NB4 (cell line): ENCODE results near the gene MLYCD.
A peak's percentile ranks its signal among the peaks of the same experiment; 100 is the strongest.

Experiments
- DNase-seq: peaks from one replicate; pipeline ENCODE4 v3.0.0; 2010; ENCODE audit warnings: low read depth
- H3K4me3 ChIP-seq: one replicate; pipeline ENCODE4 v1.5.1; 2011; ENCODE audit warnings: mild to moderate bottlenecking, low read depth, low read length, moderate library complexity
- CTCF ChIP-seq: IDR thresholded peaks from one replicate; pipeline ENCODE4 v1.5.1; 2012; ENCODE audit warnings: low read depth, low read length
- MAX ChIP-seq: IDR thresholded peaks from 2 replicates; pipeline ENCODE4 v1.6.1; 2011; ENCODE audit warnings: low read depth, low read length
- MYC ChIP-seq: IDR thresholded peaks from 2 replicates; pipeline ENCODE4 v1.6.1; 2011; ENCODE audit warnings: low read depth, low read length
- POLR2A ChIP-seq: IDR thresholded peaks from 2 replicates; pipeline ENCODE4 v1.6.1; 2011; ENCODE audit warnings: mild to moderate bottlenecking; ENCODE audit not compliant: insufficient read length; ENCODE audit errors: extremely low read depth

The MLYCD gene

GRCh38 chr16:83931556-83931955 is 32.6 kb downstream of the MLYCD start:
- no peak overlapping the region for H3K4me3 ChIP-seq
- TF ChIP-seq MAX (no peak), POLR2A (no peak)
- DNase-seq = no peak

- no peak overlapping the region for H3K4me3 ChIP-seq
- no peak for DNase-seq
- TF ChIP-seq CTCF = no peak
- no peak for TF ChIP-seq MAX
- no peak for TF ChIP-seq MYC
- TF ChIP-seq POLR2A = no peak
Observed at GRCh38 chr16:83932304-83932703, 33.4 kb downstream of the MLYCD start.

- no peak overlapping the region for H3K4me3 ChIP-seq
- TF ChIP-seq MAX (no peak), CTCF (no peak), MYC (no peak), POLR2A (no peak)
- DNase-seq = no peak
Observed at GRCh38 chr16:83932955-83933673, 34.2 kb downstream of the MLYCD start.

- DNase-seq = peak; percentile 50
- no peak for TF ChIP-seq POLR2A
- no peak for TF ChIP-seq MYC
- no peak for TF ChIP-seq CTCF
- TF ChIP-seq MAX = no peak
- H3K4me3 ChIP-seq = no peak overlapping the region
Observed at GRCh38 chr16:83933885-83934683, 35.2 kb downstream of the MLYCD start.

GRCh38 chr16:83934684-83934977 is 35.7 kb downstream of the MLYCD start:
- H3K4me3 ChIP-seq = no peak overlapping the region
- TF ChIP-seq CTCF (no peak), POLR2A (no peak), MAX (no peak), MYC (no peak)
- no peak for DNase-seq
